HG02981 (cell line): ENCODE measurements around the gene CGAS.
"Not testable (repeated sequence)": the region's sequence is repeated elsewhere in the genome, so short reads cannot be mapped to it uniquely, and the experiment has no call there.

Source experiments
- ATAC-seq: cut with Tn5 transposase; IDR thresholded peaks from one replicate; pipeline ENCODE4 v1.9.1; 2021; ENCODE audit warnings: mild to moderate bottlenecking, moderate library complexity; ENCODE audit not compliant: unreplicated experiment

Gene CGAS

DNA sequence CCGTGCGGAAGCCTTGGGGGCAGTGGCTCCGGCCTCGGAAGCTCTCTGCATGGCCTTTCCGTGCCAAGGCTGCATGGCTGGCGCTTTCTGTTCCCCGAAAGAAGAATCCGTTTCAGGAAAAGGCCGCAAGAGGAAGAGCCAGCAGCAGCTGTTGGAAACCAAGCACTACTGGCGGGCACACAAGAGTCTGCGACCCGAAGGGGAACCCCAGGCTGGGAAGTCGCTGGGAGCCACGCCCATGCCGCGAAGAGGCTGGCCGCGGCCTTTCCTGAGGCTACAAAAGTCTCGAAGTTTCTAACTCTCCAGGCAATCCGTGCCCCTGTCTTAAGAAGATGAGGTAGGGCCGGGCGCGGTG lies at the start of gene CGAS:
Gene CGAS, minus strand, starts transcription at position 191 of the 355 bp plus-strand sequence. Its CDS starts 116 bp downstream, at position 75.
- ATAC-seq: peak; percentile 66

DNA sequence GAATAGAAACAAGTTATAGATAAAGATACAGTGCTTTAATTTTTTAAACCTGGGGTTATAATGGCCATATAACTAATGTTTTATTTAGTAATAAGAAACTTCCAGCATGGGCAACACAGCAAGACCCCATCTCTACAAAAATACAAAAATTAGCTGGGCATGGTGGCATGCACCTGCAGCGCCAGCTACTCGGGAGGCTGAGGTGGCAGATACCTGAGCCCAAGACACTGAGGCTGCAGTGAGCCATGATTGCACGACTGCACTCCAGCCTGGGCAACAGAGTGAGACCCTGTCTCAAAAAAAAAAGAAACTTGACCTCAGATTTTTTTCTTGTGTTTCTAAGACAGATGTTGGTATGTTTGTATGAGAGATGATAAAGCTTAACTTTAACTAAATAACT lies 45.8 kb upstream of the CGAS start:
- ATAC-seq: no peak

DNA sequence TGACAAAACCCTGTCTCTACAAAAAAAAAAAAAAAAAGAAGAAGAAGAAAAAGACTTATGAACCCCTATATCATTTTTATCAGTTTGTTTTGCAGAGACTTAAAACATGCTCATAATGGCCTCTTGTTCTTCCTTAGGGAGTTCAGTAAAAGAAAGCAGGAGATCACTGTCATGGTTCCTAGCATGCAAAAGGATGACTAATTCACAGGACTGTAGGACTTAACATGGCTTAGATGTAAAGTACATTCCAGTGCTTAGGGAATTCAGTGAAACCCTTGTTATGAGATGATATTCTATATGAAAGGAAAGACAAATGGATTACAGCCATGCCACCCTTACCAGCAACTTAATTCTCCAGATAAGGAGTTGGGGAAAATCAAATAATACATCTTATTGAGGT lies 39.3 kb upstream of the CGAS start:
- no peak for ATAC-seq

DNA sequence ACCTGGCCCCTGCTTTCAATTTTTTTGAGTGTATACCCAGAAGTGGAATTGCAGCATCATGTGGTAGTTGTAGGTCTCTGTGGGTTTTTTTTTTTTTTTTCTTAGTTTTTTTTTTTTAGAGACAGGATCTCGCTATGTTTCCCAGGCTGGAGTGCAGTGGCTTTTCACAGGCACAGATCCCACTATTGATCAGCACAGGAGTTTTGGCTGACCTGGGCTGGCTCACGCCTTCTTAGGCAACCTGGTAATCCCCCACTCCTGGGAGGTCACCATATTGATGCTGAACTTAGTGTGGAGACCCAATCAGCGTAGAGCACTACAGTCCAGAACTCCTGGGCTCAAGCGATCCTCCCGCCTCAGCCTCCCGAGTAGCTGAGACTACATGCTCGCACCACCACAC lies 35.4 kb upstream of the CGAS start:
- no peak for ATAC-seq

DNA sequence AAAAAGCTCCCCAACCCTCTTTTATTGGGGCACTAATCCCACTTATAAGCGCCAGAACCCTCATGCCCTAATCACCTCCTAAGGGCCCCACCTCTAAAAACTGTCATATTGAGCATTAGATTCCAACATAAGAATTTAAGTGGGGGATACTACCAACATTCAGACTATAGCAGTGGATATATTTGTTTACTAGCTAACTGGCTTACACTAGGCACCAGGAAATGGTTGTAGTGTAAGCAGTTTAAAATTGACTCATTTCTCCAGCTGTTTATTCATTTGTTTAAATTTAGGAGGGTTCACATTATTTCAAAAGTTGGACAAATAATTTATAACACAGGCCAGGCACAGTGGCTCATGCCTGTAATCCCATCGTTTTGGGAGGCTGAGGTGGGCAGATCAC lies 32.3 kb upstream of the CGAS start:
- ATAC-seq: no peak

DNA sequence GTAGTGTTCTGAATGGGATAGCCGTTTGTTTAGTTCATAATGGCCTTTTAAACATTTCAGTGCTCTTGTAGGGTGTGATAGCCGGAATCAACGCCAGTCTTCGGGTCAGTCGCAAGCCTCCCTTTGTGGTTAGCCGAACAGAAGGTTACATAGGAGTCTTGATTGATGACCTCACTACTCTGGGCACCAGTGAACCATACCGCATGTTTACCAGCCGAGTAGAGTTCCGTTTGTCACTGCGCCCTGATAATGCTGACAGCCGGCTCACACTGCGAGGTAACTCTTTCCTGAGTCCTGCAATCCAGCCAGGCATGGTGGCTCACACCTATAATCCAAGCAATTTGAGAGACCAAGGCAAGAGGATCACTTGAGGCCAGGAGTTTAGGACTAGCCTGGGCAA lies 29.9 kb upstream of the CGAS start:
- ATAC-seq: no peak

DNA sequence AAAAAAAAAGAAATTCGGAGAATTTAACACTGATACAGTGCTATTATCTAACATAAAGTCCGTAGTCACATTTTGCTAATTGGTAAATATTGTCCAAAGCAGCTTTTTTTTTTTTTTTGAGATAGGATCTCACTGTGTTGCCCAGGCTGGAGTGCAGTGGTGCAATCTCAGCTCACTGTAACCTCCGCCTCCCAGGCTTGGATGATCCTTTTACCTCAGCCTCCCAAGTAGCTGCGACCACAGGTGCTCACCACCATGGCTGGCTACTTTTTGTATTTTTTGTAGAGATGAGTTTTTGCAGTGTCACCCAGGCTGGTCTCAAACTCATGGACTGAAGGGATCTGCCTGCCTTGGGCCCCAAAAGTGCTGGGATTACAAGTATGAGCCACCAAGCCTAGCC lies 25.3 kb upstream of the CGAS start:
- no peak for ATAC-seq

DNA sequence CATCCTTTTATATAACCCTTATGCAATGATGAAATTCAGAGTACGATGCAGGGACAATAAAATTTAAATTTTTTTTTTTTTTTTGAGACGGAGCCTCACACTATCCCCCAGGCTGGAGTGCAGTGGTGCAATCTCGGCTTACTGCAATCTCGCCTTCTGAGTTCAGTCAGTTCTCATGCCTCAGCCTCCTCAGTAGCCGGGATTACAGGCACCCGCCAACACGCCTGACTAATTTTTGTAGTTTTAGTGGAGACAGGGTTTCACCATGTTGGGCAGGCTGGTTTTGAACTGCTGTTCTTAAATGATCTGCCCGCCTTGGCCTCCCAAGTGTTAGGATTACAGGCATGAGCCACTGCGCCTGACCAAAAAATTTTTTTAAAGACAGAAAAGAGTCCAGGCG lies 24.6 kb upstream of the CGAS start:
- ATAC-seq: no peak

DNA sequence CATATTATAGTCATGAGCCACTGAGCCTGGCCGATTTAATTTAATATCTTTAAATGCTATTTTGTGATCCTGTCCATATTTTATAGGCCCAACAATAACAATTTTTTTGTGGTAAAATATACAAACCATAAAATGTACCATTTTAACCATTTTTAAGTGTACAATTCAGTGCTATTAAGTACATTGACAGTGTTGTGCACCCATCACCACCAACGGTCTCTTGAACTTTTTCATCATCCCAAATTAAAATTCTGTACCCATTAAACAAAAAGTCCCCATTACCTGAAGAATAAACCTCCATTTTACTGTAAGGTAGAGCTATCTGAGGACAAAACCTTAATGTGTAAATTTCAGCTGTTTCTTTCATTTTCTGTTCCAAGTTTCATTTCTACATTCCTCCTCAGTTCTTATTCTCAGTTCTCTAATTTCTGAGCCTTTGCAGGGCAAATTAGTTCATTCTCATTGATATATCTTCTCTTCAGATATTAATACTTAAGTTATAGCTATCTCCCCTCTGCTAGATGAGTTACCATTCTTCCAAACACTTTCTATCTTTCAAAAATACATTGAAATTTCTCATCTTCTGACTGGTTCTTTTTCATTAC lies 19.7 kb upstream of the CGAS start:
- peak; percentile 96 for ATAC-seq

DNA sequence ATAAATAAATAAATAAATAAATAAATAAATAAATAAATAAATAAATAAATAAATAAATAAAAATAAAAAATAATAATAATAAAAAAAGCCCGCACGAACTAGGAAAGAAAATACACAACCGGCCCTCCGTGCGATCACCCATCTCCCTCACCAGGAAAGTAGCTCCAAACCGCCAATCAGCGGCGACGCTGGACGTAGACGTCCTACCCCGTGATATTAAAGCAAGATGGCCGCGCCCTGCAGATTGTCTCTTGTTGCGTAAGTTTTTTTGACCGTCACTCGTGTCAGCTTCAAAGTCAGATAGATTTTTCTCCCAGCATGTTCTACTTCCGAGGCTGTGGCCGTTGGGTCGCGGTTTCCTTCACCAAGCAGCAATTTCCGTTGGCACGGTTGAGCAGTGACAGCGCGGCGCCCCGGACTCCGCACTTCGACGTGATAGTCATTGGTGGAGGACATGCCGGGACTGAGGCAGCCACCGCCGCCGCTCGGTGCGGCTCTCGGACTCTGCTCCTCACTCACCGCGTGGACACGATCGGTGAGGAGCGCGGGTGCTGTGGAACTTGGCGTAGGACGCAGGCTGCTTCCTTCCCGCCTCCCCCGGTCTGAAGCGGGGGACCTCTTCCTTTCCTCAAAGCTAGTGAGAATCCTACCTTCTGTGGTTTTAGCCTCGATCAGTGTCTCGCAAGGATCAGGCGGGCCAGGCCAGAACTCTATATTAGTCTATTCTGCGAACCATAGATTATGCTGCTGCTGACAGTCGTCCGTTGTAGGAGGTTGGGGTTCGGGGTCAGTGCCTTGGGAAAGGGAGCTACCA lies 9.6 kb upstream of the CGAS start, which contains the start of gene MTO1:
Gene MTO1, plus strand, starts transcription at position 201 of the 814 bp plus-strand sequence. Its CDS starts 118 bp downstream, at position 319.
- ATAC-seq: peak; percentile 92

DNA sequence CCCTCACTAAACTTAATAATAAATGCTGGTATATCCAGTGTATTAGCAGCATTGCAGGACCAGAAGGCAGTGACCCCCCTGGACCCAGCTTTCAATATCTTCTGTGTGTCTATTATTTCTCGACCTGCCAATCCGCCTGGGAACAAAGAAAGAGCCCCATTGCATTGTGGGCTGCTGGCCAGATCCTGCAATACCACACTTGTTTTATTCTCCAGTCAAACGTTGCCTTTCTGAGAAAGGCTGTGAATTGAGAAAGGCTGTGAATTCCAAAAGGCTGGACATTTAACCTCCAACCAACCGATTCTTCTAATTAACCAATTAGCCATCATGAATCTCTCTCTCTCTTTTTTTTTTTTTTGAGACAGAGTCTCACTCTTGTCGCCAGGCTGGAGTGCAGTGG lies 8.0 kb upstream of the CGAS start:
- no peak for ATAC-seq

DNA sequence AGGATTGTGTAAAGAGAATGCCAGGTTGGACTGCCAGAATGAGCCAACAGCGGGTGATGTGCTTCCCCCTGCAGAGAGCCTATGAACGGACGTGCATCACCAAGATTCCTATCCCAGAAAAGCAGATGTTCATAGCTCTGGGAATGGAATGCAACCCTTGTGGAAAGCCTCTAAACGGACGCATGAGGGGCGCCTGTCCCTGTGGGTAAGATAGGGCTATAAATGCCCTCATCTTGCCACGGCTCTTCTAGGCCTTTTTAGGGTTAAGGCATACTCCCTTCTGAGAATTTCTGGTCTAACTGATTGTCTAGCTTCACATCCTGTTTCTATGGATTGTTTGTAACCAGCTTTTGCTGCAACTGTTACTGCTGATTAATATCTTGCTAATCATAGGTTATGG lies 7.4 kb upstream of the CGAS start:
- not testable (repeated sequence) for ATAC-seq

DNA sequence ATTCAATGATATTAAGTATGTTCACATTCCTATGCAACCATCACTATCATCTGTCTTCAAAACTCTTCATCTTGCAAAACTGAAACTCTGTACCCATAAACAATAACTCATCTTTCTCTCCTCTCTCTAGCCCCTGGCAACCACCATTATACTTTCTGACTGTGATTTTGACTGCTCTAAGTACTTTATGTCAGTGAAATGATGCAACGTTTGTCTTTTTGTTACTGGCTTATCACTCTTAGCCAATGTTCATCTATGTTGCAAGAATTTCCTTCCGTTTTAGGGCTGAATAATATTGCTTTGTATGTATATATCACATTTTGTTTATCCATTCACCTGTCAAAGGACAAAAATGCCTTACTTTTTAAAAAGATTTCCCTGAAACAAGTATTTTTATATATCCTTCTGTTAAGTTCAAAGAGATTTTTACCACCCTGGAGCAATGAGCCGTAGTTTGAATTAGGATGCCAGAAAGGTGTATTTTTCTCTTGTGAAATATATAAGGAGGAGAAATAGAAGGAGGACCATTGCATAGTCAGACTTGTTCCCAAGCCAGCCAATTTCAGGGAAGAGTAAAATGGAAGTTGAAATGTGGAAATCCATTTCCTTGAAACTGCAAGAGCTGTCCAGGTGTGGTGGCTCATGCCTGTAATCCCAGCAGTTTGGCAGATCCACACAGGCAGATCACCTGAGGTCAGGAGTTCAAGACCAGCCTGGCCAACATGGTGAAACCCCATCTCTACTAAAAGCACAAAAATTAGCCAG lies 4.0 kb upstream of the CGAS start:
- no peak for ATAC-seq

DNA sequence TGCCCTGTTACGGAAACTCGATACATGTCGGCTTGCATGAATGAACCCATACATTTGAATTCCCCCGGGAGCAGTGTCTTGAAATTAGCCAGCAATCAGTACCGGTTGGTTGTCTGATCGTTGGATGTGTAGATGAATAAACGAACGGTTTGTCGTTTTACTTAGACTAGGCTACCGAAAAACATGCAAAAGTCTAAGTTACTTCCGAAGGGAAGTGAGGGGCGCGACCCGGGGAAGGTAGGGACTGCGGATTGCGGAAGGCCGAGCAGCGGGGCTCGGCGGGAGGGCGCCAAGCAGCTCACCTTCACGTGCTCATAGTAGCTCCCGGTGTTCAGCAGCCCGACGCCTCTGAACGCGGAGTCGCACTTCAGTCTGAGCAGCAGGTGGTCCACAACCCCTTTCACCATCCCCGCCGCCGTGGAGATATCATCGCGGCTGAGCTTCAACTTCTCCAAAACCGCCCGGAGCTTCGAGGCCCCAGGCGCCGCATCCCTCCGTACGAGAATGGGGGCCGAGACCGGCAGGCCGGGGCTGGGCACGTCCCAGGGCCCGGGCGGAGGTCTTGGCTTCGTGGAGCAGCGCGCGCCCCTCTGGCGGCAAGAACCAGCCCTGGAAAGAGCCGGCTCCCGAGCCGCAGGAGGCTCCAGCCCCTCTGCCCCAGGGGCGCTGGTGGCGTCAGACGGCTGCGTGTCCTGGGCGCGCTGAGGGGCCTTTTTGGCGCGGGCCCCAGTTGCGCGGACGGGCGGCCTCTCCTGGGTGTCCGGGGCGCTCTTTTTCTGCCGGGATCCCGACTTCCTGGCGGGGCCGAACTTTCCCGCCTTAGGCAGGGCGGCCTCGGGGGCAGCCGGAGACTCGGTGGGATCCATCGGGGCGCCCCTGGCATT lies 632 bp downstream of the CGAS start:
- ATAC-seq: peak; percentile 50

DNA sequence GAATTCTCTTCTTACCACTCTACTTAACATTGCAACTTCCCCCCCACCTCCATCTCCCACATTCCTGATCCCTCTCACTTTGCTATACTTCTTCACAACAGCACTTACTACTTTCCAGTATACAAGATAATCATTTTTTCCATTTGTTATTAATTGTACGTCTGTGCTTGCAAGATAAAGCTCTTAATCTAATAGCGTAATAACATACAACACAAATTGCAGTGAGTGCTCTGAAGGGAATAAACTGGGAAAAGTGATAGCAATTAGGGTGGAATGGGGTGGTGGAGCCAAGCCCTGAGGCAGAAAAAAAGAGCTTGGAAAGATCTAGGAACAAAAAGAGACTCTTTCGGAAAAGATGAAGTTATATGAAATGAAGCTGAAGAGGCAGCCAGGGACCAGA lies 8.5 kb downstream of the CGAS start:
- ATAC-seq: no peak

DNA sequence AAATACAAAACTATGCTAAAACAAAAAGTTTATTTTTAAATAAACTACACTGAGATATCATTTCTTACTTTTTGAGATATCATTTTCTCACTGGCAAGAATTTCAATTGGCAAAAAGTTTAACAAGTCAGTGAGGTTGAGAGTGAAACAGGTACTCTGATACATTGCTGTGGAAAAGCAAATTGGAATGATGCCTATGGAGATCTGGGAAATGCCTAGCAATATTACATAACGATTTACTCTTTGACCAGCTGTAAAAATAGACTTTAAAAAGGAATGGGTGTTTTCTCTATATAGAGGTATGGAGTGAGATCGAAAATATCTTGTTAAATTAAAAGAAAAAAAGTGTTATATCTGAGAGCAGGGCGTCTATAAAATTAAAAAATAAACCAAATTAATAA lies 16.9 kb downstream of the CGAS start:
- ATAC-seq: no peak

DNA sequence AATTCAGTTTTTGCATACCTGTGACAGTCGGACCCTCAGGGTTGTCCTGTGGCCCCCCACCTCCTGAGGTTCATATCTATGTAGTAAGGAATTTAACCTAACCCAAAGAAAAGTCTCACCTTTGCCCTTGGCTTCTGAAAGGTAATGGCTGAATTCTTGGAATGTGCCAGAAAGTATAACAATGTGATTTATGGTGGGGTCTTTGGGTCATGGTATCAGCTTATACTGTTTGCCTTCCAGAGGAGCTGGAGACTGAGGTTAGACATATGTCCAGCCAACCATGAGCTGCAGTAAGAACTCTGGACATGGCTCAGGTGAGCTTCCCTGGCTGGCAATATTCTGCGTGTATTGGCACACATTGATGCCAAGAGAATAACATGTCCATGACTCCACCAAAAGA lies 30.6 kb downstream of the CGAS start:
- ATAC-seq: no peak

DNA sequence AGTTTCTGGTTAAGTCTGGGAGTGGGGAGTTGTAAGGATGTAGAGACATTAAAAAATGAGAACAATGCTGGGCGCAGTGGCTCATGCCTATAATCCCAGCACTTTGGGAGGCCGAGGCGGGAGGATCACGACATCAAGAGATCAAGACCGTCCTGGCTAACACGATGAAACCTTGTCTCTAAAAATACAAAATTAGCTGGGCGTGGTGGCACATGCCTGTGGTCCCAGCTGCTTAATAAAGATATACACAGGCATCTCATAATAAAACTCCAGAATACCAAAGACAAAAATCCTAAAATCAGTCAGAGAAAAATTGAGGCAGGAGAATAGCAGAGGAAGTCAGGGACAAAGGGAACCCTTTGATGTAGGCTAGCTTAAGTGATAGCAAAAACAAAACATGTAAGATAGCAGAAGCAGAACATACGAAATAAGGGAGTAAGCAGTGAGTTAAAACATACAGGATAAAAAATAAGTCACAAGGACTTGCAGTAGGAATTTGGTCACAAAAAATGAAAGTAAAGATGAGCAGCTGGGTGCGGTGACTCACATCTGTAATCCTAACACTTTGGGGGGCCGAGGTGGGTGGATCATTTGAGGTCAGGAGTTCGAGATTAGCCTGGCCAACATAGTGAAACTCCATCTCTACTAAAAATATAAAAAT lies 33.9 kb downstream of the CGAS start:
- ATAC-seq: no peak

DNA sequence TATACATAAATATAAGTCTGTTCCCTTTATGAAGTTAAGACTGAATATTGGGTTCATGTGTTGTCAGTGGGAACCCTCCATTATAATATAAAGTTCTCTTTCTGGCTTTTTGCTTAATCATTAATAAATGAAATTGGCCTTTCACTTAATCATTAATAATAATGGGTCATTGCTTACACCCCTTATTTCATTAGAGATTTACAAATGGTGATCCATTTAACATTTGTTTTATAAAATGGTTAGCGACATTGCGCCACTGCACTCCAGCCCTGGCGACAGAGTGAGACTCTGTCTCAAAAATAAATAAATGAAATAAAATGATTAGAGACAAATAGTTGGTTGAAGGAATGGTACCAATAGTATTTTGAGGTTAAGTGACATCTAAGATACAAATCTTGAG lies 39.0 kb downstream of the CGAS start:
- no peak for ATAC-seq

DNA sequence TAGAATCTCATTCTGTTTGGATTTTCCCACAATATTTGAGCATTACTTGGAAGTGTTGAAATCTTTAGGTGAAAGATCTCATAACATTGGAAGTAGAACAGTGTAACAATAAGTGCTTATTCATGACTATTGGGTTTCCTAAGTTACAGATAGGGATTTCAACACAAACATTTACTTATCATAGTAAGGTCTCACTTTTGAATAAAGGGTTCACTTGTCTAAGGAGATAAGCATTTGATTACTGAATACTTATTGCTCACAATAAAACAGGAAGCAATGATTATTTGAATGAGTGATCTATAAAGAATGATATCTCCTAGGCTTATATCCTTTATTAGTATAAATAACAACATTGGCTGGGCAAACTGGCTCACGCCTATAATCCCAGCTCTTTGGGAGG lies 42.7 kb downstream of the CGAS start:
- ATAC-seq: no peak
